Myometrial cell (primary cell): ENCODE results near the gene PCOLCE2. TPM values are rescaled to one million over a fixed set of nuclear protein-coding genes. Genes with fewer than 3 reads are reported as not detected.

Experiments used
- total RNA-seq: library from RNA; depleted of rRNA; stranded (reverse); fragments of >200 nt; gene quantifications from 2 replicates; pipeline ENCODE4 v1.2.3, GENCODE V29; 2015

PCOLCE2 gene
- 4.4 TPM in 1 of 2 replicates, not detected in the other for total RNA-seq

GRCh38 chr3:142888481-142889211, at the start of gene PCOLCE2:
Gene PCOLCE2, minus strand, starts transcription at chr3:142889083. Its CDS starts 187 bp downstream, at chr3:142888896.

Other genes starting within 250 kb of the PCOLCE2 start
- gene TRPC1, start 165.0 kb downstream of the PCOLCE2 start, total RNA-seq: 7.3 and 21.0 TPM in 2 replicates
- not detected in 2 replicates for gene PAQR9, start 74.6 kb upstream of the PCOLCE2 start, total RNA-seq
- 40.4 and 45.4 TPM in 2 replicates for gene U2SURP, start 112.5 kb upstream of the PCOLCE2 start, total RNA-seq
- 20.0 and 21.3 TPM in 2 replicates for gene CHST2, start 230.7 kb upstream of the PCOLCE2 start, total RNA-seq